HG02571 (cell line): ENCODE data around the gene IQCC.
"Not testable (repeated sequence)": the region's sequence is repeated elsewhere in the genome, so short reads cannot be mapped to it uniquely, and the experiment has no call there.

Experiments
- ATAC-seq: cut with Tn5 transposase; IDR thresholded peaks from one replicate; pipeline ENCODE4 v1.9.1; 2021; ENCODE audit warnings: mild to moderate bottlenecking, moderate library complexity; ENCODE audit not compliant: unreplicated experiment

IQCC gene

DNA sequence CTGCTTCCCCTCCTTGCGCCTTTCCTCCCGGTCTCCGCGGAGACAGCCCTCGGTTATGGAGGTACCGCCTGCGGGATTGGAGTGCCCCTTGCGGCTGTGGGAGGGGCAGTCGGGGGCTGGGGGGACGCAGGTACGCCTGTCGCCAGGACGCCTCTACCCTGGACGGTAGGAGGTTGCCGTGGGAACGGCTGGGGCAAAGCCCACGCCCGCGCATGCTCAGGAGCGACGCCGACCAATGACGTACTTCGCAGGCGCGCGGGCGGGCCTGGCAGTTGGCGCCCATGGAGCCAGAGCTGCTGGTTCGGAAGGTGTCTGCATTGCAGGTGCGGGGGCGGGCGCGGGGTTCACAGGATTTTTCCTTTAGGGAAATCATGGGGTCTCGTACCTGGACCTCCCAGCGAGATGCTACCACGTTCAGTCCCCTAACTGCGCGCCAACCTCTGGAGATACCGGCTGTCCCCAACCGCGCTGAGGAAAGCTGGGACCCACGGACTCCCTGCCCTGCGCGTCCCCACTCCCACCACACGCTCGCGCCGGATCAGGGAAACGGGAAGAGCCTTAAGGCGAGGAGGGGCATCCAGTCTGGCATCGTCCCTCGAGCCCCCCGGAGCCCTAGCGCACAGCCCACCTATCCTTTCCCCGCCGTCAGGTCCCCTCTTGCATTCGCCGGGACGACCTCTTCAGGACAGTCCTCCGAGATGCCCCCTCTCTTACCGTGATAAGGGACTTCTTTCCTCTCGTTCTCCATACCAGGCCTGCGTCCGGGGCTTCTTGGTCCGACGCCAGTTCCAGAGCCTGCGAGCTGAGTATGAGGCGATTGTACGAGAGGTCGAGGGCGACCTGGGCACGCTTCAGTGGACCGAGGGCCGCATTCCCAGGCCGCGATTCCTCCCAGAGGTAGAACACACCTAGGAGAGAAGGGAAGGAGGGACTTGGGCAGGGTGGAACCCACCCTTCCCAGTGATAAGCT is at the start of gene IQCC:
TSS of gene IQCC (plus strand) at position 271 of the 970 bp plus-strand sequence. CDS start at position 282, 11 bp downstream.
- peak; percentile 39 for ATAC-seq

GRCh38 chr1:32159189-32159588 is 46.3 kb upstream of the IQCC start:
- ATAC-seq = no peak

DNA sequence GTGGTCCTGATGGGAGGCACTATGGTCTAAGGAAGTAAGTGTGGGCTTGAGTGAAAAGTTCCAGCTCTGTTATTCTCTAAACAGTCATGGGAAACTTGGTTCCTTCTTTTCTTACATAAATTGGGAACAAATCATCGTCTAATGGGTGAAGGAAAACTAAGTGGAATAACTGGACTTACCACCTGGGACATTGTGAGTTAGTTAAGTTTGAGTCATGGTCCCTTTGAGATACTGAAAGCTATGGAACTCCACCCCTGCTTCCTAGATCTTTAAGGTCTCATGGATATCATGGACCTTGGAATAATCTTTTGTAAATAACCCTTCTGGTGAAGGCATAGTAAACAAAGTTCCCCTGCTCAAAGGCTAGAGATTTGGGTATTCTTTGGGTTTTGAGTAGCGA is 42.1 kb upstream of the IQCC start:
- no peak for ATAC-seq

DNA sequence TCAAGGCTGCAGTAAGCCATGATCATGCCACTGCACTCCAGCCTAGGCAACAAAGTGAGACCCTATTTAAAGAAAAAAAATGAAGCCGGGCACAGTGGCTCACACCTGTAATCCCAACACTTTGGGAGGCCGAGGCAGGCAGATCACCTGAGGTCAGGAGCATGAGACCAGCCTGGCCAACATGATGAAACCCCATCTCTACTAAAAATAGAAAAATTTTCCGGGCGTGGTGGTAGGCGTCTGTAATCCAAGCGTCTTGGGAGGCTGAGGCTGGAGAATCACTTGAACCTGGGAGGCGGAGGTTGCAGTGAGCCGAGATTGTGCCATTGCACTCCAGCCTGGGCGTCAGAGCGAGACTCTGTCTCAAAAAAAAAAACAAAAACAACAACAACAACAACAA is 39.8 kb upstream of the IQCC start:
- not testable (repeated sequence) for ATAC-seq

GRCh38 chr1:32170991-32171390 is 34.5 kb upstream of the IQCC start:
- ATAC-seq = no peak

DNA sequence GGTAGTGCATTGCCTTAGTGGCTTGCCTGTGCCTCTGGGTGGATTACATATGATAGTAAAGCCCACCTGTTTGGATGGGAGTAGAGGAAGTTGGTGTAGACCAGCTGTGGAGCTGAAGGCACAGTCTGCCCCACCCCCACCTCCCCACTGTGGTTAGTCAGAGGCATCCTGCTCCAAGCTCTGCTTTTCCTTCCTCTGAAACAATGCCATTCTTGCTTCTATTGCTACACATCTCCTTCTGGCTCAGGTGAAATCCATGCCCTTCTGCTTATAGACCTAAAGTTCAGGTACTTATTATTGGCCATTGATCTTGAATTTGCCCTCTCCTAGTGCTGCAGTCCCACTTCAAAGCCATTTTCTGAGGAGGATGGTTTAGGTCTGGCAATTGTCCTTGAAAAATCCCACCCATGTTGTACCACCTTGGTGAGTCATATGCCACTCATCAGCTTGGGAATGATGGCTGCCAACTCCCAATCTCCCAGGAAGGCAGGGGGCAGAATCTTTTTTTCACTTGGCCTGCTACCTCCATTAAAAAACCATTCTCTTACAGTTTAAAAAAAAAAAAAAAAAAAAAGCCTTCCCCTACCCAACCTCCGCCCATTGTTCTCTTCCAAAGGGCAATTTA is 32.7 kb upstream of the IQCC start:
- no peak for ATAC-seq

DNA sequence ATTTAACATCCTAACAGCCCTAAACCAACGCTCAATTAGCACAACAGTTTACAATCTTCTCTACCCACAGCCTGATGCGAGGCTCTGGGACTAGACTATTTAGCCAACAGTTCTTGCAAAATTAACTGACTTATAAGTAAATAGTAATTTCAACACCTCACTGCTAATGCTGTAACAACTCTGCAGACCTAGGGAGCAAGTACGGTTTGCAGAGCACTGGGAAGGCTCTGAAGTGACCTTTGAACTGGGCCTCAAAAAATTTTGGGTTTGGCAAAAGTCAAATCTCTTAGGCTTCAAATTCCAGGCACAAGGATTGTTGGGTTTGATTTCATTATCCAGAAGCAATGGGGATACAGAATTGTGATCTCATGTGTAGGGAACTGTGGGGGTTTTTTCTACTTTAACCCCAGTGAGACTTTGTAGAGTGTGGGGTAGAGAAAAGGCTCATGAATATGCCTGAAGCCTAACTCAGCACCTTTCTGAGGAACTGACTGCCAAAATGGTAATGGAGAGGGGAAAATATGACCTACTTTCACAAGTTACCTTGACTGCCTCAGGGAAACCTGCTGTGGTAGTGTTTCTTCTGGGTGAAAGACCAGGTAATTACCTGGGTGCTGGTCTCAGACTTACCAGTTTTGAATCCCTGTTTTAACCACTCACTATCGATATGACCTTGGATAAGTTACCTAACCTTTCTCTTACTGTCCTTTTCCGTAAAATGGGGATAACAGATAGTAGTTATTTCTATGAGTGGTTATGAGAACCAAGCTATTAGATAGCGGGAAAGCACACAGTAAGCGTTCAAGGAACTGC is 26.9 kb upstream of the IQCC start:
- ATAC-seq = no peak

DNA sequence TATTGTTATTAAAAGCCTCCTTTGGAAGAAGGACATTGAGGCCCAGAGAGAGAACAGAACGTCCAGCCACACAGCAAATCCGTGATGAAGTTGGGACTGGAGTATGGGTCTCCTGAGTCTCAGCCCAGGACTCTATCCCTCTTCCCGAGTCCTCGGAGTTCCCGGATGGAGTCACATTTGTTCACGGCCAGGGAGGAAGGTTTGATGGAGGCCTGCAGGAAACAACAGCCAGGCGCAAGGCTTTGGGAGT is 26.4 kb upstream of the IQCC start:
- no peak for ATAC-seq

GRCh38 chr1:32179443-32180185 is 25.9 kb upstream of the IQCC start, which contains the start of gene TXLNA:
Gene TXLNA (plus strand): TSS chr1:32179675. CDS start chr1:32180346, 671 bp downstream.
- ATAC-seq = peak; percentile 85

GRCh38 chr1:32180186-32181060 is 25.0 kb upstream of the IQCC start:
- no peak for ATAC-seq

- ATAC-seq = no peak
Measured at GRCh38 chr1:32181065-32181464, 24.4 kb upstream of the IQCC start.

GRCh38 chr1:32181563-32181962 is 23.9 kb upstream of the IQCC start:
- ATAC-seq = no peak

GRCh38 chr1:32182060-32182459 is 23.4 kb upstream of the IQCC start:
- ATAC-seq = no peak

DNA sequence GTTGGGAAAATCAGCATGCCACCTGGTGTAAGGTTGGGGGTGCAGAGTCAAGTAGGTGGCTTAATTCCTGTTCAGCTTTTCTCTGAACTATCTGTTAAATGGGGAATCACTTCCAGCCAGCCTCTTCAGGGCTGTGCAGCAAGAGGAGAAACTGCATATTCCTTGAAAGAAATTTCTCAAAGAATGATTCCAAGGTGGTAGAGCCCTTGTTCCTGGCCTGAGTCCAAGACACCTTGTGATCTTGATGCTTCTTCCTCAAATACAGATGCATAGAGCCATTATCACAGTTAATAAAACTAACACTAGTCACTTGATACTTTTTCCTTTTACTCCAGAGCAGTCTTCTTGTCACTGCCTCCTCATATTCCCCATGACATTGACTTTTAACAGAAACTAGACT is 20.8 kb upstream of the IQCC start:
- ATAC-seq = no peak

GRCh38 chr1:32186077-32186476 is 19.4 kb upstream of the IQCC start:
- no peak for ATAC-seq

DNA sequence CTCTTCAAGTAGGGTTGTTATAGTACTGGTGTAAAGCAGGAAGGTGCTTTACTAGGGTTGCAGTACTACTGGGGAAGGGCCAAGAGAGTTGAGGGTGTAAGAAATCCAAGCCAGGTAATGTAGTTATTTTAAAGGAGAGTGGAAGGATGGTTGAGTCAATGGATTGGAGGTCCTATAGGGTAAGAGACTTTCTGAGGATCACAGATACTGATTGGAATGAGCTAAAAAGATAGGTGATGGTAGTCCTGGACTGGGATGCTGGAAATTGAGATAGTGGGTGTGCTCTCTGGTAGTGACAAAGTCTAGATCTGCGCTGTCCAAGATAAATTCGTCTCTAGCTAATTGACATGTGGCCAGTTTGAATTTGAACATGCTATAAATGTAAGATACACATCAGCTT is 19.0 kb upstream of the IQCC start:
- no peak for ATAC-seq

- no peak for ATAC-seq
Measured at GRCh38 chr1:32187850-32188249, 17.6 kb upstream of the IQCC start.

DNA sequence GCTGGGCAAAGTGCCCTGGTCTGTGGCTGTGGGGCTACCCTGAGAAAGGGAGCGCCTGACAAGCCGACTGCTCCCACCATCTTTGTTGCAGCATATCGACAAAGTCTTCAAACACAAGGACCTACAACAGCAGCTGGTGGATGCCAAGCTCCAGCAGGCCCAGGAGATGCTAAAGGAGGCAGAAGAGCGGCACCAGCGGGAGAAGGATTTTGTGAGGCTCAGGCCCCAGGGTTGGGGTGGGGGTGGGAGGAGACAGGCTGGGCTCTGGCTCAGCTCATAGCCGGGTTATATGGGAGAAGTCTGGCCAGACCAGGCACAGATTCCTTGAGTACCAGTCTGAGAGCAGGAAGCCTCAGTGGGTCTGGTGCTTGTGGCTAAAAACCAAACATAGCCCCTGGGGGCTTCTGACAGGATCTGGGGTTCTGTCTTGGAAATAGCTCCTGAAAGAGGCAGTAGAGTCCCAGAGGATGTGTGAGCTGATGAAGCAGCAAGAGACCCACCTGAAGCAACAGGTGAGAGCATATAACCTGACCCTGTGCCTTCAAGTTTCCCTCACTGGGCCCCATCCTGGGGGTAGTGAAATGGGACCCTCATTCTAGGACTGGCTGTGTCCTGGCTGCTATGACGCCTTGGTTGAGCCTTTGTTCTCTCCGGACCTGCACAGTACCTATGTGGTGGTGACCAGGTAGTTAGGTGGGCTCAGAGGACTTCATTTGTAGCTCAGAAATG is 13.1 kb upstream of the IQCC start:
- ATAC-seq = no peak

DNA sequence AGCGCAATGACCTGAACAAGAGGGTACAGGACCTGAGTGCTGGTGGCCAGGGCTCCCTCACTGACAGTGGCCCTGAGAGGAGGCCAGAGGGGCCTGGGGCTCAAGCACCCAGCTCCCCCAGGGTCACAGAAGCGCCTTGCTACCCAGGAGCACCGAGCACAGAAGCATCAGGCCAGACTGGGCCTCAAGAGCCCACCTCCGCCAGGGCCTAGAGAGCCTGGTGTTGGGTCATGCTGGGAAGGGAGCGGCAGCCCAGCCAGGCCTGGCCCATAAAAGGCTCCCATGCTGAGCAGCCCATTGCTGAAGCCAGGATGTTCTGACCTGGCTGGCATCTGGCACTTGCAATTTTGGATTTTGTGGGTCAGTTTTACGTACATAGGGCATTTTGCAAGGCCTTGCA is 10.5 kb upstream of the IQCC start:
- no peak for ATAC-seq
